PC-3 (cell line): ENCODE data around the gene CDH22. TPM values are rescaled to one million over a fixed set of nuclear protein-coding genes. Genes with fewer than 3 reads are reported as not detected.

Experiments
- ATAC-seq: fragments of 200-7000 bp; cut with Tn5 transposase; 2 replicates; pipeline ENCODE4 v1.9.1; 2020; ENCODE audit warnings: mild to moderate bottlenecking, moderate library complexity
- BruUV-seq: library from RNA; stranded (reverse); fragments of 400-500 nt; replicated peaks from 2 replicates; lab custom pipeline; 2021; lab: Mats Ljungman, UMichigan
- CTCF ChIA-PET: fragments of 300-600 bp; sonication (Branson Sonifier 250); formaldehyde crosslinking; loops from one replicate; lab custom pipeline; 2022; ENCODE audit warnings: antibody characterized with exemption; lab: Charles Lee
- POLR2A ChIA-PET: fragments of 300-600 bp; sonication (Branson Sonifier 250); formaldehyde crosslinking; loops from one replicate; lab custom pipeline; 2022; ENCODE audit warnings: antibody characterized with exemption; ENCODE audit not compliant: unreplicated experiment; lab: Charles Lee
- DNase-seq: peaks from one replicate; pipeline ENCODE4 v3.0.0-alpha.2; 2015
- H2AFZ ChIP-seq: fragments of 300-600 bp; sonication (generic); 2 replicates; pipeline ENCODE4 v1.6.0; 2016; ENCODE audit warnings: antibody characterized with exemption, low read length
- H3F3A ChIP-seq: fragments of 300-600 bp; sonication (generic); one replicate; pipeline ENCODE4 v1.6.0; 2017; ENCODE audit warnings: antibody characterized with exemption, low read length, control low read depth, mild to moderate bottlenecking; ENCODE audit not compliant: unreplicated experiment
- H3K27ac ChIP-seq: fragments of 300-600 bp; sonication (generic); 2 replicates; pipeline ENCODE4 v1.5.1; 2016; ENCODE audit warnings: mild to moderate bottlenecking, low read length
- H3K27me3 ChIP-seq: fragments of 300-600 bp; sonication (generic); 2 replicates; pipeline ENCODE4 v1.6.1; 2016; ENCODE audit warnings: low read length, mixed read lengths
- H3K36me3 ChIP-seq: fragments of 300-600 bp; sonication (generic); 2 replicates; pipeline ENCODE4 v1.6.1; 2016; ENCODE audit warnings: low read depth, mixed run types, low read length, mixed read lengths
- H3K4me1 ChIP-seq: fragments of 300-600 bp; sonication (generic); 2 replicates; pipeline ENCODE4 v1.5.1; 2016; ENCODE audit warnings: low read length; ENCODE audit not compliant: insufficient read depth
- H3K4me2 ChIP-seq: fragments of 300-600 bp; sonication (generic); 2 replicates; pipeline ENCODE4 v1.6.0; 2016; ENCODE audit warnings: low read length
- H3K4me3 ChIP-seq: fragments of 300-600 bp; sonication (generic); 2 replicates; pipeline ENCODE4 v1.5.1; 2016; ENCODE audit warnings: mild to moderate bottlenecking, low read length, mixed read lengths
- H3K79me2 ChIP-seq: fragments of 300-600 bp; sonication (generic); 2 replicates; pipeline ENCODE4 v1.6.1; 2017; ENCODE audit warnings: low read length, mixed read lengths
- H3K9ac ChIP-seq: fragments of 300-600 bp; sonication (generic); 2 replicates; pipeline ENCODE4 v1.6.0; 2016; ENCODE audit warnings: mild to moderate bottlenecking, low read length
- H3K9me2 ChIP-seq: fragments of 300-600 bp; sonication (generic); replicated peaks from 2 replicates; pipeline ENCODE4 v1.6.1; 2016; ENCODE audit warnings: mixed run types, low read length, mixed read lengths
- H3K9me3 ChIP-seq: fragments of 300-600 bp; sonication (generic); 2 replicates; pipeline ENCODE4 v1.6.1; 2016; ENCODE audit warnings: low read length, mixed read lengths
- H4K20me1 ChIP-seq: fragments of 300-600 bp; sonication (generic); 2 replicates; pipeline ENCODE4 v1.6.1; 2016; ENCODE audit warnings: low read length, mixed read lengths
- CTCF ChIP-seq: fragments of 300-600 bp; sonication (generic); conservative IDR thresholded peaks from 2 replicates; pipeline ENCODE4 v1.5.1; 2017; ENCODE audit warnings: antibody characterized with exemption, low read depth, mild to moderate bottlenecking, low read length
- EZH2 ChIP-seq: fragments of 300-600 bp; sonication (generic); IDR thresholded peaks from one replicate; pipeline ENCODE4 v1.6.1; 2017; ENCODE audit warnings: antibody characterized with exemption, mild to moderate bottlenecking, low read length; ENCODE audit not compliant: unreplicated experiment
- EZH2phosphoT487 ChIP-seq: fragments of 300-600 bp; sonication (generic); IDR thresholded peaks from 2 replicates; pipeline ENCODE4 v1.6.1; 2018; ENCODE audit warnings: mild to moderate bottlenecking, antibody characterized with exemption, low read length, borderline replicate concordance
- intact Hi-C: fragments of 100-400 bp; cut with micrococcal nuclease; formaldehyde crosslinking; loops from 2 replicates; pipeline ENCODE4 v1.9.0; 2023
- total RNA-seq: library from RNA; depleted of rRNA; stranded (reverse); fragments of >200 nt; gene quantifications from 2 replicates; pipeline ENCODE4 v1.2.3, GENCODE V29; 2014

CDH22 gene
- total RNA-seq, 1 experiment from 2014 or later = not detected

GRCh38 chr20:46264391-46265266 lies 43.7 kb downstream of the CDH22 start:
- H3K36me3 ChIP-seq = no peaks in the 10 kb centered on the region
- H3K79me2 ChIP-seq = no peaks in the 10 kb centered on the region
- H3K4me2 ChIP-seq = no peak overlapping the region
- peaks cover 14% of the 10 kb centered on the region; the same call in 1 of the 2 replicates for H3K27me3 ChIP-seq
- TF ChIP-seq EZH2phosphoT487 (no peak), EZH2 (no peak), CTCF (no peak)
- H3F3A ChIP-seq = no peaks in the 10 kb centered on the region
- H4K20me1 ChIP-seq = no peaks in the 10 kb centered on the region
- no peak overlapping the region for H3K27ac ChIP-seq
- DNase-seq = no peak
- no peaks in the 10 kb centered on the region for H3K9me2 ChIP-seq
- H2AFZ ChIP-seq = no peak overlapping the region
- no TSS peak for BruUV-seq
- no peaks in the 10 kb centered on the region for H3K9me3 ChIP-seq
- no peak for ATAC-seq
- ChIA-PET CTCF (interaction anchor here (0.6 kb wide), 1 partner anchor 946 kb away, joined by 6 read pairs; no protein-coding TSS in a partner anchor), POLR2A (no interaction called here)
- no peaks in the 10 kb centered on the region for H3K4me1 ChIP-seq
- intact Hi-C loops = no loop called here
- H3K9ac ChIP-seq = no peak overlapping the region
- no peak overlapping the region for H3K4me3 ChIP-seq

GRCh38 chr20:46261456-46262253 lies 46.6 kb downstream of the CDH22 start:
- Histone ChIP-seq H3K4me1 (no peaks in the 10 kb centered on the region), H3K9me2 (no peaks in the 10 kb centered on the region), H3K9ac (no peak overlapping the region), H3F3A (no peaks in the 10 kb centered on the region), H2AFZ (no peak overlapping the region), H3K4me2 (no peak overlapping the region), H3K79me2 (no peaks in the 10 kb centered on the region), H3K27me3 (peaks cover 24% of the 10 kb centered on the region), H3K9me3 (no peaks in the 10 kb centered on the region), H4K20me1 (no peaks in the 10 kb centered on the region), H3K4me3 (no peak overlapping the region), H3K36me3 (no peaks in the 10 kb centered on the region), H3K27ac (no peak overlapping the region)
- ATAC-seq (no peak), DNase-seq (no peak)
- BruUV-seq = no TSS peak
- ChIA-PET POLR2A (no interaction called here), CTCF (no interaction called here)
- intact Hi-C loops = no loop called here
- TF ChIP-seq EZH2phosphoT487 = no peak

- POLR2A ChIA-PET = no interaction called here
- Histone ChIP-seq H3K9ac (no peak overlapping the region), H3K79me2 (no peaks in the 10 kb centered on the region), H3F3A (no peaks in the 10 kb centered on the region), H3K9me3 (no peaks in the 10 kb centered on the region), H3K4me1 (peaks cover under 1% of the 10 kb centered on the region; the same call in 1 of the 2 replicates), H3K27me3 (peaks cover 24% of the 10 kb centered on the region), H3K4me2 (no peak overlapping the region), H3K9me2 (no peaks in the 10 kb centered on the region), H4K20me1 (no peaks in the 10 kb centered on the region), H3K4me3 (no peak overlapping the region), H2AFZ (no peak overlapping the region), H3K27ac (no peak overlapping the region), H3K36me3 (no peaks in the 10 kb centered on the region)
- TF ChIP-seq EZH2phosphoT487 (no peak), EZH2 (no peak), CTCF (no peak)
- no TSS peak for BruUV-seq
- intact Hi-C loops = no loop called here
- DNase-seq (no peak), ATAC-seq (no peak)
- CTCF ChIA-PET = no interaction called here
Measured at GRCh38 chr20:46260936-46261454, 47.3 kb downstream of the CDH22 start.
